Measurements from ENCODE around the gene TFCP2L1. TPM values are rescaled to one million over a fixed set of nuclear protein-coding genes. Genes with fewer than 3 reads are reported as not detected.

Gene TFCP2L1
- total and polyA plus RNA-seq, 2 of the 4 experiments (the other 2 are of a cell fraction) = not detected

DNA sequence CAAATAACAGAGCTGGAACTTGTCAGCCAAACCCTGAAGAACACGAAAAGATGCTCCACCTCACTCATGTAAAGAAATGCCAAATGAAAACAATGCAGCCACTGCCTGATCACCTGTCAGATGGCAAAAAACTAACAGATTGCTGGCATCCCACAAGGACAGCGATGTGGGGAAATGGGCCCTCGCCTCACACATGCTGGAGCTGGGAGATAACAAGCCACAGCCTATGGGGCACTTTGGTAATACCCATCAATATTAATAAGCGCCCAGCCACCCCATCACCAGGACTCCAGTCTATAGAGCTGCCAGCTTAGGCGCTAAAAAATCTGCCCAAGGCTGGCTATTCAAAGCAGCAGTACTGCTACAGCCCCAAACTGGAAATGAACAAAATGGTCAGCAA is 27.0 kb downstream of the TFCP2L1 start:
- Histone ChIP-seq H3K9me3 (ENCODE audit: control insufficient read depth, insufficient read depth, low read length) (no peaks in the 10 kb centered on the region), H2BK20ac (ENCODE audit: low read depth, low read length) (no peak overlapping the region), H3K23ac (ENCODE audit: low read depth, low read length) (no peak overlapping the region), H4K20me1 (ENCODE audit: insufficient read depth, low read length) (no peaks in the 10 kb centered on the region), H3K56ac (ENCODE audit: extremely low read depth, insufficient read depth, low read length) (no peak overlapping the region), H3K18ac (ENCODE audit: low read depth, low read length) (no peak overlapping the region), H2AK5ac (ENCODE audit: low read depth, low read length) (no peak overlapping the region), H2AFZ (replicated peaks; ENCODE audit: low read length, poor library complexity) (no peak overlapping the region), H3K27me3 (ENCODE audit: control insufficient read depth, insufficient read depth, low read length) (peaks cover 21% of the 10 kb centered on the region), H3K4me1 (ENCODE audit: control insufficient read depth, insufficient read depth, low read length) (no peaks in the 10 kb centered on the region), H3K4me2 (ENCODE audit: low read depth, low read length) (no peak overlapping the region), H3K9me1 (ENCODE audit: insufficient read depth, low read length) (no peaks in the 10 kb centered on the region), H4K8ac (ENCODE audit: low read depth in 2 of 2, low read length in 2 of 2) (no peak overlapping the region), H2BK120ac (ENCODE audit: low read depth, low read length) (no peak overlapping the region), H3K4me3 (ENCODE audit: insufficient read depth, low read depth, low read length) (no peak overlapping the region), H3K14ac (replicated peaks; ENCODE audit: low read depth, low read length) (no peak overlapping the region), H4K5ac (ENCODE audit: low read depth, low read length) (no peak overlapping the region), H3K36me3 (ENCODE audit: control insufficient read depth, insufficient read depth, low read length) (no peaks in the 10 kb centered on the region), H2BK15ac (ENCODE audit: low read depth, low read length) (no peak overlapping the region), H2BK5ac (ENCODE audit: low read depth, low read length, poor library complexity, severe bottlenecking) (no peak overlapping the region), H4K91ac (ENCODE audit: insufficient read depth, low read depth, low read length) (no peak overlapping the region), H3K4ac (ENCODE audit: low read depth, low read length) (no peak overlapping the region), H2AK9ac (replicated peaks; ENCODE audit: low read depth, low read length, poor library complexity) (no peak overlapping the region), H3K9ac (ENCODE audit: low read depth, low read length) (no peak overlapping the region), H3K79me1 (ENCODE audit: low read depth in 1 of 2, low read length in 2 of 2) (no peaks in the 10 kb centered on the region), H3K27ac (ENCODE audit: insufficient read depth, low read length) (no peak overlapping the region)
- in situ Hi-C loops (cut with MboI; ENCODE audit: low sequenced_read_pairs) (no loop called here), dilution Hi-C loops (cut with HindIII; ENCODE audit: low sequenced_read_pairs, unreplicated experiment) (no loop called here), intact Hi-C loops (cut with micrococcal nuclease) (no loop called here)
- BruUV-seq (replicated peaks) = no TSS peak
- CTCF ChIA-PET = no interaction called here
- WGBS, 2 experiments (ENCODE audit: extremely low coverage in 2 of 2, insufficient read length in 1 of 2) = 100% methylated on average over 1 of the region's 5 CpGs; no CpG with 5 or more reads in 1 of the 2 experiments
- TF ChIP-seq FOS (IDR thresholded peaks at IDR 0.05; ENCODE audit: low read depth, low read length) (no peak), CEBPB (IDR thresholded peaks at IDR 0.05; ENCODE audit: low read depth, low read length) (no peak), SMC3 (IDR thresholded peaks at IDR 0.05; ENCODE audit: low read depth, low read length) (no peak)
- TF ChIP-seq, protein P1, sequence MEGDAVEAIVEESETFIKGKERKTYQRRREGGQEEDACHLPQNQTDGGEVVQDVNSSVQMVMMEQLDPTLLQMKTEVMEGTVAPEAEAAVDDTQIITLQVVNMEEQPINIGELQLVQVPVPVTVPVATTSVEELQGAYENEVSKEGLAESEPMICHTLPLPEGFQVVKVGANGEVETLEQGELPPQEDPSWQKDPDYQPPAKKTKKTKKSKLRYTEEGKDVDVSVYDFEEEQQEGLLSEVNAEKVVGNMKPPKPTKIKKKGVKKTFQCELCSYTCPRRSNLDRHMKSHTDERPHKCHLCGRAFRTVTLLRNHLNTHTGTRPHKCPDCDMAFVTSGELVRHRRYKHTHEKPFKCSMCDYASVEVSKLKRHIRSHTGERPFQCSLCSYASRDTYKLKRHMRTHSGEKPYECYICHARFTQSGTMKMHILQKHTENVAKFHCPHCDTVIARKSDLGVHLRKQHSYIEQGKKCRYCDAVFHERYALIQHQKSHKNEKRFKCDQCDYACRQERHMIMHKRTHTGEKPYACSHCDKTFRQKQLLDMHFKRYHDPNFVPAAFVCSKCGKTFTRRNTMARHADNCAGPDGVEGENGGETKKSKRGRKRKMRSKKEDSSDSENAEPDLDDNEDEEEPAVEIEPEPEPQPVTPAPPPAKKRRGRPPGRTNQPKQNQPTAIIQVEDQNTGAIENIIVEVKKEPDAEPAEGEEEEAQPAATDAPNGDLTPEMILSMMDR (conservative IDR thresholded peaks at IDR 0.05; ENCODE audit: low read depth, low read length) = no peak
- POLR2A ChIA-PET (ENCODE audit: unreplicated experiment) = no interaction called here
- ATAC-seq (ENCODE audit: low read depth) (no peak), DNase-seq (no peak)
